CD14-positive monocyte (primary cell): ENCODE measurements around the gene BTBD1. TPM values are rescaled to one million over a fixed set of nuclear protein-coding genes. Genes with fewer than 3 reads are reported as not detected.

ENCODE experiments used
- DNase-seq, 3 donors: peaks; one replicate each; pipeline ENCODE4 v3.0.0-alpha.2; 2011 to 2022
- H2AFZ ChIP-seq: 2 replicates; pipeline ENCODE4 v1.6.0; 2012; ENCODE audit warnings: mild to moderate bottlenecking, low read depth, low read length, inconsistent platforms; ENCODE audit not compliant: insufficient read depth, poor library complexity, severe bottlenecking
- H3K27ac ChIP-seq, 2 donors: 1 replicate in 1 of 2; 2 replicates in 1 of 2; pipeline ENCODE4 v1.5.1; 2012 to 2013; ENCODE audit warnings: low read length in 2 of 2, control low read depth in 1 of 2, inconsistent platforms in 1 of 2, low read depth in 1 of 2, mild to moderate bottlenecking in 1 of 2
- H3K27me3 ChIP-seq, 2 donors: one replicate each; pipeline versions ENCODE4 v1.6.0 to v1.6.1; 2011 to 2013; ENCODE audit warnings: low read length in 2 of 2; ENCODE audit not compliant: control insufficient read depth in 2 of 2, insufficient read depth in 2 of 2
- H3K36me3 ChIP-seq, 2 donors: replicated peaks in 1 of 2; 1 replicate in 1 of 2; 2 replicates in 1 of 2; pipeline versions ENCODE4 v1.5.1 to v1.6.1; 2012 to 2013; ENCODE audit warnings: low read length in 2 of 2, control low read depth in 1 of 2, inconsistent platforms in 1 of 2, mild to moderate bottlenecking in 1 of 2; ENCODE audit not compliant: insufficient read depth in 2 of 2, control insufficient read depth in 1 of 2
- H3K4me1 ChIP-seq, 2 donors: 1 replicate in 1 of 2; 2 replicates in 1 of 2; pipeline versions ENCODE4 v1.5.1 to v1.6.1; 2012 to 2013; ENCODE audit warnings: low read length in 2 of 2, control low read depth in 1 of 2, inconsistent platforms in 1 of 2, mild to moderate bottlenecking in 1 of 2, moderate library complexity in 1 of 2; ENCODE audit not compliant: insufficient read depth in 2 of 2, control insufficient read depth in 1 of 2
- H3K4me2 ChIP-seq: replicated peaks from 2 replicates; pipeline ENCODE3; 2012; ENCODE audit warnings: low read length, moderate library complexity, mild to moderate bottlenecking; ENCODE audit not compliant: poor library complexity, severe bottlenecking; ENCODE audit errors: extremely low read depth
- H3K4me3 ChIP-seq, 3 experiments: fragments of 200-600 bp in 1 of 3; sonication (generic) in 1 of 3; replicated peaks in 1 of 3; 1 replicate in 2 of 3; 2 replicates in 1 of 3; pipeline ENCODE4 v1.5.1; 2011 to 2013; ENCODE audit warnings: low read length in 3 of 3, mild to moderate bottlenecking in 3 of 3, control low read depth in 2 of 3, low read depth in 2 of 3, inconsistent platforms in 1 of 3, moderate library complexity in 1 of 3
- H3K79me2 ChIP-seq: 2 replicates; pipeline ENCODE4 v1.6.0; 2012; ENCODE audit warnings: mild to moderate bottlenecking, control low read depth, inconsistent platforms, low read length, moderate library complexity; ENCODE audit not compliant: insufficient read depth
- H3K9ac ChIP-seq: 2 replicates; pipeline ENCODE4 v1.6.0; 2017; ENCODE audit warnings: low read length, mild to moderate bottlenecking; ENCODE audit not compliant: insufficient read depth, poor library complexity, severe bottlenecking
- H3K9me3 ChIP-seq, 2 donors: replicated peaks in 1 of 2; 1 replicate in 1 of 2; 2 replicates in 1 of 2; pipeline versions ENCODE4 v1.5.1 to v1.6.1; 2012 to 2013; ENCODE audit warnings: low read length in 2 of 2, control low read depth in 1 of 2; ENCODE audit not compliant: control insufficient read depth in 1 of 2, insufficient read depth in 1 of 2
- H4K20me1 ChIP-seq: 2 replicates; pipeline ENCODE4 v1.6.0; 2012; ENCODE audit warnings: mild to moderate bottlenecking, low read length, control low read depth, moderate library complexity; ENCODE audit not compliant: insufficient read depth
- H3K27ac Mint-ChIP-seq, 7 donors: one replicate each; pipeline ENCODE4 v1.8.0; 2020; ENCODE audit warnings: mild to moderate bottlenecking in 7 of 7, mixed read lengths in 7 of 7, moderate library complexity in 6 of 7, inconsistent platforms in 2 of 7
- H3K27me3 Mint-ChIP-seq, 3 donors: one replicate each; pipeline ENCODE4 v1.8.0; 2021 to 2022; ENCODE audit warnings: low read depth in 3 of 3, mild to moderate bottlenecking in 3 of 3, mixed read lengths in 3 of 3, moderate library complexity in 3 of 3, inconsistent platforms in 1 of 3
- H3K36me3 Mint-ChIP-seq, 2 donors: one replicate each; pipeline ENCODE4 v1.8.0; 2020; ENCODE audit warnings: mixed read lengths in 2 of 2, inconsistent platforms in 1 of 2, mild to moderate bottlenecking in 1 of 2
- H3K4me1 Mint-ChIP-seq: one replicate; pipeline ENCODE4 v1.8.0; 2020; ENCODE audit warnings: mild to moderate bottlenecking, mixed read lengths
- H3K4me3 Mint-ChIP-seq, 2 donors: one replicate each; pipeline ENCODE4 v1.8.0; 2020; ENCODE audit warnings: mild to moderate bottlenecking in 2 of 2, mixed read lengths in 2 of 2, moderate library complexity in 1 of 2
- H3K9me3 Mint-ChIP-seq, 7 donors: one replicate each; pipeline ENCODE4 v1.8.0; 2020 to 2022; ENCODE audit warnings: mixed read lengths in 7 of 7, mild to moderate bottlenecking in 6 of 7, moderate library complexity in 6 of 7, inconsistent platforms in 2 of 7
- WGBS: methylation state at CpG from one replicate; pipeline ENCODE4 v1.1.5; 2013; ENCODE audit warnings: missing lambda C conversion rate; ENCODE audit not compliant: insufficient coverage; 5-methylcytosine and 5-hydroxymethylcytosine counted together
- intact Hi-C, 2 donors: fragments of 100-400 bp; cut with micrococcal nuclease; formaldehyde crosslinking; loops; one replicate each; pipeline versions ENCODE4 v1.15.0 to v1.15.1; 2023
- polyA plus RNA-seq, 3 donors: library from polyadenylated mRNA; depleted of rRNA in 1 of 3; unstranded in 2 of 3; stranded (reverse) in 1 of 3; fragments of 300-500 nt in 2 of 3; fragments of >200 nt in 1 of 3; fragmentation: Illumina TruSeq in 2 of 3; gene quantifications; 1 replicate in 2 of 3; 2 replicates in 1 of 3; pipeline ENCODE4 v1.2.3, GENCODE V29; 2012 to 2021
- TF ChIP-seq, protein P1 (sequence below): fragments of 200-600 bp; IDR thresholded peaks from one replicate; pipeline ENCODE4 v1.8.0; 2022; ENCODE audit warnings: antibody characterized with exemption, mild to moderate bottlenecking

Gene BTBD1
- polyA plus RNA-seq, 3 donors = 18.0 to 48.8 (median 37.2) TPM

DNA sequence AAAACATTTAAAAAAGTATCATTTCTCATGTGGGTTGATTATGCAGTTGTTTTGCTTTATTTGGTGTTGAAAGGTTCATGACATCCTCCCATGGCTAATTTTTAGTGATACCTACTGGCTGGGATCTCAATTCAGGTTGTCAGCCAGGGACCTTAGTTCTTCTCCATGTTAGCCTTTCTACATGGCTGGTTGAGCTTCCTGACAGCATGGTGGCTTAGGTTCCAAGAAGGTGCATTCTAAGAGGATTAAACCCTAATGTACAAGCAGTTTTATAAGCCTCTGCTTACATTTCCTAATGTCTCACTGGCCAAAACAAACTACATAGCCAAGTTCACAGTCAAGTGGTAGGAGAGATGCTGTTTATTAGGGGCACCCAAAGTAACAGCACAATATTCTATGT is 31.0 kb upstream of the BTBD1 start:
- peaks cover 3 to 14% (median 7%) of the 10 kb centered on the region in 7 donors for H3K9me3 Mint-ChIP-seq
- Histone ChIP-seq H3K27ac (no peak overlapping the region), H2AFZ (no peak overlapping the region), H3K4me3 (no peak overlapping the region), H3K9ac (no peak overlapping the region), H3K4me1 (peaks cover 22 to 29% of the 10 kb centered on the region in 2 donors), H3K9me3 (peaks cover 2 to 7% of the 10 kb centered on the region in 2 donors), H3K4me2 (no peak overlapping the region), H3K27me3 (no peaks in the 10 kb centered on the region), H3K79me2 (no peaks in the 10 kb centered on the region), H4K20me1 (no peaks in the 10 kb centered on the region), H3K36me3 (no peaks in the 10 kb centered on the region)
- peaks cover 33% of the 10 kb centered on the region for H3K4me1 Mint-ChIP-seq
- TF ChIP-seq, protein P1, sequence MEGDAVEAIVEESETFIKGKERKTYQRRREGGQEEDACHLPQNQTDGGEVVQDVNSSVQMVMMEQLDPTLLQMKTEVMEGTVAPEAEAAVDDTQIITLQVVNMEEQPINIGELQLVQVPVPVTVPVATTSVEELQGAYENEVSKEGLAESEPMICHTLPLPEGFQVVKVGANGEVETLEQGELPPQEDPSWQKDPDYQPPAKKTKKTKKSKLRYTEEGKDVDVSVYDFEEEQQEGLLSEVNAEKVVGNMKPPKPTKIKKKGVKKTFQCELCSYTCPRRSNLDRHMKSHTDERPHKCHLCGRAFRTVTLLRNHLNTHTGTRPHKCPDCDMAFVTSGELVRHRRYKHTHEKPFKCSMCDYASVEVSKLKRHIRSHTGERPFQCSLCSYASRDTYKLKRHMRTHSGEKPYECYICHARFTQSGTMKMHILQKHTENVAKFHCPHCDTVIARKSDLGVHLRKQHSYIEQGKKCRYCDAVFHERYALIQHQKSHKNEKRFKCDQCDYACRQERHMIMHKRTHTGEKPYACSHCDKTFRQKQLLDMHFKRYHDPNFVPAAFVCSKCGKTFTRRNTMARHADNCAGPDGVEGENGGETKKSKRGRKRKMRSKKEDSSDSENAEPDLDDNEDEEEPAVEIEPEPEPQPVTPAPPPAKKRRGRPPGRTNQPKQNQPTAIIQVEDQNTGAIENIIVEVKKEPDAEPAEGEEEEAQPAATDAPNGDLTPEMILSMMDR = no peak
- no peak overlapping the region for H3K27ac Mint-ChIP-seq
- peaks cover 0 to 2% of the 10 kb centered on the region in 2 donors for H3K36me3 Mint-ChIP-seq
- no peak for DNase-seq
- H3K4me3 Mint-ChIP-seq = no peak overlapping the region
- intact Hi-C loops = no loop called here
- peaks cover 2 to 8% (median 5%) of the 10 kb centered on the region in 3 donors for H3K27me3 Mint-ChIP-seq

DNA sequence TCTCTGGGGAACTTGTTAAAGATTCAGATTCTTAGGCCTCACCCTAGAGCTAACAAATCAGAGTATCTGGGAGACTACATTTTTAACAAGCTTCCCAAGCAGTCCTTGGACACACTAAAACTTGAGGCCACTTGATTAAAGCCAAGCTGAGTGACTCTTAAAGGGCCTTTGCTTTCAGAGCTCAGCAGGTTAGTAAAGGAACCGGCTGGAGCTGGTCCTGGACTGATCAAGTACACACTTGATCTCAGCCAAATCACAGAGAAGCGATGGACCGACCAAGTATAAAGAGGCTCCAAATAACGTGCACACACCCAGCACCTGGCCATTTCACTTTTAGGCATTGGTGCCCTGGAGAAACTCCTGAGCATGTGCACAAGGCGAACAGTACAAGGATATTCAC is 27.5 kb upstream of the BTBD1 start:
- H2AFZ ChIP-seq = no peak overlapping the region
- intact Hi-C loops = no loop called here
- peaks cover 0 to 5% (median 2%) of the 10 kb centered on the region in 3 donors for H3K27me3 Mint-ChIP-seq

More for the DNA sequence above, 27.5 kb upstream of the BTBD1 start:
- 100% methylated on average over 3 of the region's 5 CpGs for WGBS
- Mint-ChIP-seq H3K9me3 (peaks cover 3 to 14% (median 7%) of the 10 kb centered on the region in 7 donors), H3K27ac (no peak overlapping the region), H3K4me1 (peaks cover 27% of the 10 kb centered on the region), H3K36me3 (peaks cover 0 to 2% of the 10 kb centered on the region in 2 donors), H3K4me3 (no peak overlapping the region)
- Histone ChIP-seq H3K79me2 (no peaks in the 10 kb centered on the region), H3K4me1 (peaks cover 20 to 25% of the 10 kb centered on the region in 2 donors), H3K4me3 (no peak overlapping the region), H3K9me3 (peaks cover 2 to 7% of the 10 kb centered on the region in 2 donors), H3K27me3 (no peaks in the 10 kb centered on the region), H4K20me1 (no peaks in the 10 kb centered on the region), H3K27ac (no peak overlapping the region), H3K36me3 (no peaks in the 10 kb centered on the region), H3K4me2 (no peak overlapping the region), H3K9ac (no peak overlapping the region)
- TF ChIP-seq, protein P1 = no peak
- no peak for DNase-seq
